Prostate gland (tissue), 2 donors: ENCODE measurements around the gene ANKS1B.

Experiments used
- CTCF ChIP-seq, 4 experiments: fragments of 200-600 bp in 2 of 4; fragments of 450-650 bp in 2 of 4; sonication (generic) in 2 of 4; IDR thresholded peaks; 1 replicate in 3 of 4; 2 replicates in 1 of 4; pipeline ENCODE4 v1.5.1; 2016 to 2019; ENCODE audit warnings: antibody characterized with exemption in 4 of 4, mild to moderate bottlenecking in 2 of 4, moderate library complexity in 2 of 4
- POLR2A ChIP-seq: fragments of 450-650 bp; IDR thresholded peaks from one replicate; pipeline ENCODE4 v1.6.1; 2016; ENCODE audit warnings: antibody characterized with exemption, mild to moderate bottlenecking
- POLR2AphosphoS5 ChIP-seq: sonication (generic); formaldehyde crosslinking; IDR thresholded peaks from one replicate; pipeline ENCODE4 v1.6.1; 2017; ENCODE audit warnings: antibody characterized with exemption

DNA sequence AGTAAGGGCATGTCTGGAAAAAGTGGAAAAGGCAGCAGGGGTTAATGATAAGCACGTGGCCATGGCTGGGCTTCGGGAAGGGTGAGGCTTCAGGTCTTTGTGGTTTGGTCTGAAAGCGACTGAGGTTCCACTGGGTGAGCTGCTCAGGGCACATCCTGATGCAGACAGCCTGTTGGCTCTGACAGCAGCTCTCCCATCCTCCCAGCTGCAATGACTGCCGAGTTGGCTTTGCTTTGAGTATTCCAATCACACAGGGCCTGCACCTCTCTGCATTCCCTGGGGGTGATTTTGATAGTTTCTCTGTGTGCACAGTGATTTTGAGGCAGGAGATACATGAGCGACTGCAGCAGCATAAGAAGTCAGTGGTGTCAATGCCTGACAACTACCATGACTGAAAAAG lies 948.9 kb downstream of the ANKS1B start:
- TF ChIP-seq POLR2A (no peak), CTCF (IDR thresholded peaks at IDR 0.05) (no peak), POLR2AphosphoS5 (no peak)
